HG03378 (cell line): Measurements from ENCODE around the gene PALM.
A peak's percentile ranks its signal among the peaks of the same experiment; 100 is the strongest.
"Not testable (repeated sequence)": the region's sequence is repeated elsewhere in the genome, so short reads cannot be mapped to it uniquely, and the experiment has no call there.

Source experiments
- ATAC-seq: cut with Tn5 transposase; IDR thresholded peaks from one replicate; pipeline ENCODE4 v1.9.1; 2021; ENCODE audit warnings: mild to moderate bottlenecking, moderate library complexity; ENCODE audit not compliant: unreplicated experiment

The PALM gene

GRCh38 chr19:678791-679388 is 29.8 kb upstream of the PALM start:
- ATAC-seq: no peak

GRCh38 chr19:679418-680286 is 29.1 kb upstream of the PALM start:
- no peak for ATAC-seq

GRCh38 chr19:680287-681028 is 28.3 kb upstream of the PALM start:
- ATAC-seq: peak; percentile 62

GRCh38 chr19:681029-682019 is 27.4 kb upstream of the PALM start:
- ATAC-seq: no peak

- ATAC-seq: no peak
Measured at GRCh38 chr19:682678-683320, 25.9 kb upstream of the PALM start.

- ATAC-seq: no peak
Measured at GRCh38 chr19:685454-685931, 23.2 kb upstream of the PALM start.

- no peak for ATAC-seq
Measured at GRCh38 chr19:686589-687297, 22.0 kb upstream of the PALM start.

GRCh38 chr19:687569-688166 is 21.1 kb upstream of the PALM start:
- ATAC-seq: no peak

GRCh38 chr19:688214-688613 is 20.5 kb upstream of the PALM start:
- no peak for ATAC-seq

GRCh38 chr19:688992-689391 is 19.7 kb upstream of the PALM start:
- no peak for ATAC-seq

GRCh38 chr19:690203-690602 is 18.5 kb upstream of the PALM start:
- ATAC-seq: no peak

- ATAC-seq: no peak
Measured at GRCh38 chr19:694481-695351, 14.0 kb upstream of the PALM start.

GRCh38 chr19:695352-695949 is 13.3 kb upstream of the PALM start, which contains the start of gene PRSS57:
Gene PRSS57, minus strand, starts transcription at chr19:695452. Its CDS starts 22 bp downstream, at chr19:695430.
- ATAC-seq: no peak

GRCh38 chr19:698529-698928 is 10.2 kb upstream of the PALM start:
- ATAC-seq: not testable (repeated sequence)

- ATAC-seq: not testable (repeated sequence)
Measured at GRCh38 chr19:699885-700284, 8.8 kb upstream of the PALM start.

GRCh38 chr19:702847-703246 is 5.9 kb upstream of the PALM start:
- ATAC-seq: not testable (repeated sequence)

GRCh38 chr19:703329-703650 is 5.4 kb upstream of the PALM start:
- no peak for ATAC-seq
